ENCODE results near the gene WDR35.

The WDR35 gene

DNA sequence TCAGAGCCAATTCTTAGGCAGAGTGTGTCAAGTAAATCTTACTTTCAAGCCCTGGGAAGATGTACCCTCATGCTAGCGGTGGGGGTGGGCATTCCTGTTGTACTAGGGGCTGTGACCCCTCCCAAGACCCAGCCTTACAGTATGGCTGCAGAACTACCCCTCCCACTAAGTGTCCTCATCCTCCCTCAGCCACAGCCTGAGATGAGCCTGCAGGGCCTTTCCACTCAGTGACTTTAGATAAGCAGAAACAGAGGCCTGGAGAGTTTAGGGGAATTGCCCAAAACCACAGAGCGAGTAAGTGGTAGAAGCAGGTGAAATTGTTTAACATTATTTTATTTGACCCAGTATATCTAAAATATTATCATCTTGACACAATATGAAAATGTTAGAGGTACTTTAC is 124.8 kb downstream of the WDR35 start:
- DNase-seq, result no peak

- no peak for DNase-seq
Observed at GRCh38 chr2:19864381-19864780, 125.5 kb downstream of the WDR35 start.

DNA sequence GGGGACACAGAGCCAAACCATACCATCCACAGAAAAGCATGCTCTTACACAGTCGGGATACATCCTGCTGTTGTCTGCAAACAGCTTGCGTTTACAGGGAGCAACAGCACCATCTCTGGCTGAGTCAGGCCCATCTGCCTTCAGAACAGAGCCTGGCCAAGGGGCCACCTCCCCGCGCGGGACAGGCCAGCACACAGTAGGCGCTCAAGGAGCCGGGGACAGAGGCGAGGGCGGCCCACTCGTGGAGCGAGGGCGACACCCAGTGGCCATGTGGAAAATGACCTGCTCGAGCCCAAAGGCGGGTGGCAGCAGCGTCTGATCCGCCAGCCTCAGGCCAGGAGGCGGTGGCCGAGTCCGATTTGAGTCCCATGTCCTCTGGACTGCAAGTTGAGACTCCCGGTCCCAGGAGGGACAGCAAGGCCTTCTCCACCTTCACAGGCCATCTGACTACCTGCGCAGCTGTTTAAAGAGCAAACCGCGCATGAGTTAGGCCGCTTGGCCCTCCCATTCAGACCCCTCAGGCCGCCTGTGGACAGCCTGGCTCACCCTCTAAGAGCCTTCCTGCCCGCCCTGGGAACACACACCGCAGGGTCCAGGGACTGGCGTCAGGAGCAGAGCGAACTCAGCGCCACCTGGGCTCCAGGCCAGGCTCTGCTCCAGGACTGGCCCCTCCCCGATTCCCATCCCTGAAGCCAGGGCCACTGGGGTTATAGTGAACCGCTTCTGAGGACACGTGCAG is 126.4 kb downstream of the WDR35 start:
- DNase-seq, result peak; percentile 25

DNA sequence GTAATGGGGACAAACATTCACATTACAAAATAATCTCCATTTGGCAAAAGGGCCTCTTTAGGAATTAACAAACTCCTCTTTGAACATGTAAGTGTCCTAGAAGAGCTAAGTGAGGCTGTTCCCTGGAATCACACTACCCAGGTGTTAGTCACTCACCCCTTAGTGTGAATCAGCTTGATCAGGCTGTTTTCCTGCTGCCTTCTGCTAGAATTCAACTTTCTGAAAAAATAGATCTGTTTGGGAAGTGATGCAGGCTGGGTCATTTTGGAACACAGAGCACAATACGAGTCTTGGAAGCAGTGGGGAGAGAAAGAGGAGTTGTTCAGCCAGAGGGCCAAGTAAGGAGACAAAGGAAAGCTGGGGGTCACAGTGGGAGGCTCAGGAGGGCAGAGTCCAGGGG is 128.1 kb downstream of the WDR35 start:
- no peak for DNase-seq
